Measurements from ENCODE around the gene SMDT1. TPM values are rescaled to one million over a fixed set of nuclear protein-coding genes. Genes with fewer than 3 reads are reported as not detected.
A peak's percentile ranks its signal among the peaks of the same experiment; 100 is the strongest.

SMDT1 gene
- total RNA-seq (2021; ENCODE audit: unreplicated experiment) (44.6 TPM), Bru-seq, nascent RNA (percentile 68 among the genes with signal in this experiment), BruChase-seq, experiment 1, labeled RNA remaining after a 2-hour chase (percentile 64 among the genes with signal in this experiment), BruChase-seq, experiment 2, labeled RNA remaining after a 6-hour chase (percentile 72 among the genes with signal in this experiment)
- polyA plus RNA-seq (2012; ENCODE audit: insufficient read length) = 44.3 TPM
- long read RNA-seq, transcript SMDT1-201 (3 exons, 1,567 nt) = major isoform, 34 of 41 reads
- long read RNA-seq, partial matches to known transcripts = 1 of 41 reads
- long read RNA-seq, other reads (novel, unspliced or antisense) = 4 of 41 reads

- ChIA-PET POLR2A (interaction anchor here (1.2 kb wide), 1 partner anchor 370 kb away, joined by 11 read pairs; no protein-coding TSS in a partner anchor), CTCF (interaction anchor here (0.5 kb wide), 1 partner anchor 139 kb away, joined by 4 read pairs; no protein-coding TSS in a partner anchor)
- peak; percentile 87 for DNase-seq (ENCODE audit: low read depth, low spot score)
- Histone ChIP-seq H3K9me3 (ENCODE audit: control insufficient read depth, insufficient read depth, low read depth, low read length) (no peaks in the 10 kb centered on the region), H3K27ac (ENCODE audit: low read length) (peak within 1 kb of the TSS; percentile 91), H3K36me3 (ENCODE audit: control insufficient read depth, insufficient read depth, low read length) (no peaks in the 10 kb centered on the region; the same call in 1 of the 2 replicates), H3K4me1 (ENCODE audit: control insufficient read depth, insufficient read depth, low read length) (peaks cover 13% of the 10 kb centered on the region), H3K4me3 (ENCODE audit: low read depth in 2 of 2, low read length in 2 of 2) (peak within 1 kb of the TSS; percentile 62 to 82), H3K27me3 (ENCODE audit: control insufficient read depth, insufficient read depth, low read length) (no peaks in the 10 kb centered on the region)
- BruUV-seq (replicated peaks) = no TSS peak
- peak; percentile 95 for ATAC-seq
- in situ Hi-C loops (cut with HindIII; ENCODE audit: low pct_unique_long_range_greater_than_20kb, low sequenced_read_pairs) (no loop called here), intact Hi-C loops (cut with micrococcal nuclease; ENCODE audit: unreplicated experiment) (no loop called here)
- TF ChIP-seq, protein P1, sequence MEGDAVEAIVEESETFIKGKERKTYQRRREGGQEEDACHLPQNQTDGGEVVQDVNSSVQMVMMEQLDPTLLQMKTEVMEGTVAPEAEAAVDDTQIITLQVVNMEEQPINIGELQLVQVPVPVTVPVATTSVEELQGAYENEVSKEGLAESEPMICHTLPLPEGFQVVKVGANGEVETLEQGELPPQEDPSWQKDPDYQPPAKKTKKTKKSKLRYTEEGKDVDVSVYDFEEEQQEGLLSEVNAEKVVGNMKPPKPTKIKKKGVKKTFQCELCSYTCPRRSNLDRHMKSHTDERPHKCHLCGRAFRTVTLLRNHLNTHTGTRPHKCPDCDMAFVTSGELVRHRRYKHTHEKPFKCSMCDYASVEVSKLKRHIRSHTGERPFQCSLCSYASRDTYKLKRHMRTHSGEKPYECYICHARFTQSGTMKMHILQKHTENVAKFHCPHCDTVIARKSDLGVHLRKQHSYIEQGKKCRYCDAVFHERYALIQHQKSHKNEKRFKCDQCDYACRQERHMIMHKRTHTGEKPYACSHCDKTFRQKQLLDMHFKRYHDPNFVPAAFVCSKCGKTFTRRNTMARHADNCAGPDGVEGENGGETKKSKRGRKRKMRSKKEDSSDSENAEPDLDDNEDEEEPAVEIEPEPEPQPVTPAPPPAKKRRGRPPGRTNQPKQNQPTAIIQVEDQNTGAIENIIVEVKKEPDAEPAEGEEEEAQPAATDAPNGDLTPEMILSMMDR (IDR thresholded peaks at IDR 0.05) = no peak
- TF ChIP-seq SIN3A (IDR thresholded peaks at IDR 0.05; ENCODE audit: borderline replicate concordance, insufficient read depth, low read depth, low read length) (0 out of 2 replicates have a peak, but pooled peaks have one; percentile 1), TCF7L2 (IDR thresholded peaks at IDR 0.05; ENCODE audit: low read depth, low read length) (no peak), POLR2AphosphoS5 (IDR thresholded peaks at IDR 0.05; ENCODE audit: low read depth, low read length) (peak; percentile 59)
- TF ChIP-seq, protein P2, sequence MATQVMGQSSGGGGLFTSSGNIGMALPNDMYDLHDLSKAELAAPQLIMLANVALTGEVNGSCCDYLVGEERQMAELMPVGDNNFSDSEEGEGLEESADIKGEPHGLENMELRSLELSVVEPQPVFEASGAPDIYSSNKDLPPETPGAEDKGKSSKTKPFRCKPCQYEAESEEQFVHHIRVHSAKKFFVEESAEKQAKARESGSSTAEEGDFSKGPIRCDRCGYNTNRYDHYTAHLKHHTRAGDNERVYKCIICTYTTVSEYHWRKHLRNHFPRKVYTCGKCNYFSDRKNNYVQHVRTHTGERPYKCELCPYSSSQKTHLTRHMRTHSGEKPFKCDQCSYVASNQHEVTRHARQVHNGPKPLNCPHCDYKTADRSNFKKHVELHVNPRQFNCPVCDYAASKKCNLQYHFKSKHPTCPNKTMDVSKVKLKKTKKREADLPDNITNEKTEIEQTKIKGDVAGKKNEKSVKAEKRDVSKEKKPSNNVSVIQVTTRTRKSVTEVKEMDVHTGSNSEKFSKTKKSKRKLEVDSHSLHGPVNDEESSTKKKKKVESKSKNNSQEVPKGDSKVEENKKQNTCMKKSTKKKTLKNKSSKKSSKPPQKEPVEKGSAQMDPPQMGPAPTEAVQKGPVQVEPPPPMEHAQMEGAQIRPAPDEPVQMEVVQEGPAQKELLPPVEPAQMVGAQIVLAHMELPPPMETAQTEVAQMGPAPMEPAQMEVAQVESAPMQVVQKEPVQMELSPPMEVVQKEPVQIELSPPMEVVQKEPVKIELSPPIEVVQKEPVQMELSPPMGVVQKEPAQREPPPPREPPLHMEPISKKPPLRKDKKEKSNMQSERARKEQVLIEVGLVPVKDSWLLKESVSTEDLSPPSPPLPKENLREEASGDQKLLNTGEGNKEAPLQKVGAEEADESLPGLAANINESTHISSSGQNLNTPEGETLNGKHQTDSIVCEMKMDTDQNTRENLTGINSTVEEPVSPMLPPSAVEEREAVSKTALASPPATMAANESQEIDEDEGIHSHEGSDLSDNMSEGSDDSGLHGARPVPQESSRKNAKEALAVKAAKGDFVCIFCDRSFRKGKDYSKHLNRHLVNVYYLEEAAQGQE (IDR thresholded peaks at IDR 0.05; ENCODE audit: insufficient read depth in 1 of 2, low read depth in 2 of 2, low read length in 1 of 2) = 0 out of 4 replicates have a peak, but pooled peaks of 1 of the 2 experiments have one; percentile 45
Observed at GRCh38 chr22:42079319-42080251, at the start of gene SMDT1. TSS of gene SMDT1 (plus strand) at chr22:42079700. CDS start at chr22:42079769, 69 bp downstream.

- ATAC-seq (no peak), DNase-seq (ENCODE audit: low read depth, low spot score) (no peak)
- intact Hi-C loops (cut with micrococcal nuclease; ENCODE audit: unreplicated experiment) = no loop called here
- ChIA-PET CTCF (interaction anchor here (0.6 kb wide), 1 partner anchor 17 kb away, joined by 3 read pairs; no protein-coding TSS in a partner anchor), POLR2A (no interaction called here)
- H3K4me3 ChIP-seq (ENCODE audit: low read depth in 2 of 2, low read length in 2 of 2) = no peak overlapping the region
- H3K9me3 ChIP-seq (ENCODE audit: control insufficient read depth, insufficient read depth, low read depth, low read length) = 0 out of 2 replicates have a peak, but pooled peaks cover 3% of the 10 kb centered on the region
- no TSS peak for BruUV-seq (replicated peaks)
- H3K36me3 ChIP-seq (ENCODE audit: control insufficient read depth, insufficient read depth, low read length) = no peaks in the 10 kb centered on the region
- H3K27ac ChIP-seq (ENCODE audit: low read length) = no peak overlapping the region
- no peaks in the 10 kb centered on the region for H3K27me3 ChIP-seq (ENCODE audit: control insufficient read depth, insufficient read depth, low read length)
- H3K4me1 ChIP-seq (ENCODE audit: control insufficient read depth, insufficient read depth, low read length) = no peaks in the 10 kb centered on the region
- TF ChIP-seq TCF7L2 (IDR thresholded peaks at IDR 0.05; ENCODE audit: low read depth, low read length) (no peak), SIN3A (IDR thresholded peaks at IDR 0.05; ENCODE audit: borderline replicate concordance, insufficient read depth, low read depth, low read length) (no peak), POLR2AphosphoS5 (IDR thresholded peaks at IDR 0.05; ENCODE audit: low read depth, low read length) (no peak)
- TF ChIP-seq, protein P1 (IDR thresholded peaks at IDR 0.05) = no peak
- TF ChIP-seq, protein P2 (IDR thresholded peaks at IDR 0.05; ENCODE audit: insufficient read depth in 1 of 2, low read depth in 2 of 2, low read length in 1 of 2) = no peak
- in situ Hi-C loops (cut with HindIII; ENCODE audit: low pct_unique_long_range_greater_than_20kb, low sequenced_read_pairs) = no loop called here
Observed at GRCh38 chr22:42033263-42034181, 46.0 kb upstream of the SMDT1 start.
